Endothelial cell of umbilical vein (primary cell): Measurements from ENCODE around the gene KLHL35. TPM values are rescaled to one million over a fixed set of nuclear protein-coding genes. Genes with fewer than 3 reads are reported as not detected.

Experiments
- BruUV-seq: library from RNA; stranded (reverse); fragments of 400-500 nt; replicated peaks from 2 replicates; lab custom pipeline; 2021; lab: Mats Ljungman, UMichigan
- CTCF ChIA-PET: fragments of 300-600, 350-600 bp; sonication (Branson Sonifier 250); formaldehyde crosslinking; loops from one replicate; lab custom pipeline; 2021; ENCODE audit warnings: antibody characterized with exemption, inconsistent platforms; lab: Charles Lee
- POLR2A ChIA-PET: fragments of 300-600, 350-600 bp; sonication (Branson Sonifier 250); formaldehyde crosslinking; loops from one replicate; lab custom pipeline; 2021; ENCODE audit warnings: antibody characterized with exemption, inconsistent platforms; lab: Charles Lee
- DNase-seq: peaks from one replicate; pipeline ENCODE4 v3.0.0-alpha.2; 2011; ENCODE audit warnings: low read depth, low spot score
- FAIRE-seq: peaks from 2 replicates; lab custom pipeline; 2011; peaks lifted over from hg19 to GRCh38; lab: Jason Lieb, UNC
- H2AFZ ChIP-seq: 2 replicates; pipeline ENCODE4 v1.6.0; 2012; ENCODE audit warnings: low read depth, low read length, control low read depth, inconsistent platforms
- H3K27ac ChIP-seq: 2 replicates; pipeline ENCODE4 v1.5.1; 2011; ENCODE audit warnings: low read depth, mild to moderate bottlenecking, control low read depth, low read length, moderate library complexity; ENCODE audit not compliant: insufficient read depth
- H3K27me3 ChIP-seq, 2 experiments: 2 replicates each; pipeline versions ENCODE4 v1.6.0 to v1.6.1; 2011; ENCODE audit warnings: low read length in 2 of 2, mixed read lengths in 1 of 2; ENCODE audit not compliant: control insufficient read depth in 2 of 2, insufficient read depth in 2 of 2
- H3K36me3 ChIP-seq, 2 experiments: 2 replicates in 1 of 2; 3 replicates in 1 of 2; pipeline ENCODE4 v1.5.1; 2011; ENCODE audit warnings: low read length in 2 of 2, mild to moderate bottlenecking in 1 of 2, moderate library complexity in 1 of 2; ENCODE audit not compliant: control insufficient read depth in 2 of 2, insufficient read depth in 2 of 2; ENCODE audit errors: extremely low read depth in 1 of 2
- H3K4me1 ChIP-seq: 3 replicates; pipeline ENCODE4 v1.5.1; 2011; ENCODE audit warnings: mild to moderate bottlenecking, low read length; ENCODE audit not compliant: control insufficient read depth, insufficient read depth; ENCODE audit errors: extremely low read depth
- H3K4me2 ChIP-seq: 2 replicates; pipeline ENCODE4 v1.6.1; 2011; ENCODE audit warnings: low read length, control low read depth, mixed read lengths; ENCODE audit not compliant: insufficient read depth
- H3K4me3 ChIP-seq, 3 experiments: fragments of 200-600 bp in 1 of 3; sonication (generic), shearing (Covaris generic) in 1 of 3; replicated peaks in 1 of 3; 2 replicates each; pipeline ENCODE4 v1.5.1; 2011 to 2016; ENCODE audit warnings: control low read depth in 3 of 3, low read length in 3 of 3, mild to moderate bottlenecking in 2 of 3, inconsistent platforms in 1 of 3, low read depth in 1 of 3, moderate library complexity in 1 of 3; ENCODE audit not compliant: insufficient read depth in 1 of 3
- H3K79me2 ChIP-seq: 2 replicates; pipeline ENCODE4 v1.6.0; 2012; ENCODE audit warnings: low read length, inconsistent platforms; ENCODE audit not compliant: control insufficient read depth, insufficient read depth
- H3K9ac ChIP-seq: replicated peaks from 2 replicates; pipeline ENCODE3; 2011; ENCODE audit warnings: low read length, control low read depth; ENCODE audit not compliant: insufficient read depth; ENCODE audit errors: extremely low read depth
- H3K9me1 ChIP-seq: replicated peaks from 3 replicates; pipeline ENCODE4 v1.6.0; 2011; ENCODE audit warnings: mild to moderate bottlenecking, low read length; ENCODE audit not compliant: control insufficient read depth, insufficient read depth; ENCODE audit errors: extremely low read depth
- H3K9me3 ChIP-seq: replicated peaks from 2 replicates; pipeline ENCODE4 v1.5.1; 2012; ENCODE audit warnings: low read length, inconsistent platforms; ENCODE audit not compliant: control insufficient read depth, insufficient read depth
- H4K20me1 ChIP-seq: replicated peaks from 2 replicates; pipeline ENCODE3; 2011; ENCODE audit warnings: mild to moderate bottlenecking, low read length; ENCODE audit not compliant: control insufficient read depth, insufficient read depth; ENCODE audit errors: extremely low read depth
- CTCF ChIP-seq, 2 donors: IDR thresholded peaks; 1 replicate in 1 of 2; 2 replicates in 1 of 2; pipeline ENCODE4 v1.5.1; 2011; ENCODE audit warnings: low read length in 2 of 2, mild to moderate bottlenecking in 2 of 2, moderate library complexity in 2 of 2, control low read depth in 1 of 2, inconsistent platforms in 1 of 2, low read depth in 1 of 2; ENCODE audit not compliant: insufficient read depth in 1 of 2; ENCODE audit errors: extremely low read depth in 1 of 2
- EZH2 ChIP-seq: IDR thresholded peaks from 2 replicates; pipeline ENCODE4 v1.6.1; 2012; ENCODE audit warnings: borderline replicate concordance, low read depth, mild to moderate bottlenecking, moderate library complexity, low read length, inconsistent platforms; ENCODE audit not compliant: severe bottlenecking
- FOS ChIP-seq: IDR thresholded peaks from 2 replicates; pipeline ENCODE4 v1.6.1; 2011; ENCODE audit warnings: mild to moderate bottlenecking, low read length, moderate library complexity, borderline replicate concordance; ENCODE audit not compliant: insufficient read depth
- GATA2 ChIP-seq: IDR thresholded peaks from 2 replicates; pipeline ENCODE4 v1.7.0; 2011; ENCODE audit warnings: low read depth, mild to moderate bottlenecking, moderate library complexity, mixed read lengths, low read length; ENCODE audit not compliant: insufficient read length, insufficient read depth
- JUN ChIP-seq: IDR thresholded peaks from 2 replicates; pipeline ENCODE4 v1.6.1; 2011; ENCODE audit warnings: borderline replicate concordance, low read depth; ENCODE audit not compliant: insufficient read length, insufficient read depth
- MAX ChIP-seq: IDR thresholded peaks from 2 replicates; pipeline ENCODE4 v1.6.1; 2011; ENCODE audit not compliant: insufficient read depth, insufficient read length
- MYC ChIP-seq: IDR thresholded peaks from one replicate; pipeline ENCODE4 v1.6.1; 2011; ENCODE audit warnings: mild to moderate bottlenecking, low read depth, low read length
- POLR2A ChIP-seq: IDR thresholded peaks from 2 replicates; pipeline ENCODE4 v1.6.1; 2012; ENCODE audit warnings: low read depth, mild to moderate bottlenecking, control low read depth, low read length
- POLR2AphosphoS5 ChIP-seq: IDR thresholded peaks from 2 replicates; pipeline ENCODE4 v1.6.1; 2012; ENCODE audit warnings: low read depth, mild to moderate bottlenecking, control low read depth, low read length, moderate library complexity; ENCODE audit not compliant: insufficient read depth
- dilution Hi-C: fragments of 300-500 bp; cut with MboI; formaldehyde crosslinking; loops from one replicate; pipeline ENCODE4 v1.15.0; 2019; ENCODE audit warnings: low sequenced_read_pairs; ENCODE audit not compliant: extremely low pct_ligation_motif_present
- intact Hi-C: fragments of 100-400 bp; cut with micrococcal nuclease; formaldehyde crosslinking; loops from one replicate; pipeline ENCODE4 v1.10.0; 2022
- polyA plus RNA-seq, 4 experiments: library from polyadenylated mRNA; depleted of rRNA in 3 of 4; stranded (reverse) in 3 of 4; unstranded in 1 of 4; fragments of >200 nt; gene quantifications; 2 replicates each; pipeline versions ENCODE4 v1.2.1 to v1.2.3, GENCODE V29; 2011 to 2012; ENCODE audit warnings: missing spikeins in 1 of 4
- total RNA-seq: library from RNA; stranded (reverse); gene quantifications from 2 replicates; pipeline ENCODE4 v1.2.3, GENCODE V29; 2021

KLHL35 gene
- total and polyA plus RNA-seq, 2 donors (not counting 3 experiments of a cell fraction or from before 2014, with no cell fraction given) = 0.97 to 2.3 TPM

GRCh38 chr11:75421035-75421602, 11.9 kb downstream of the KLHL35 start:
- no TSS peak for BruUV-seq

More at GRCh38 chr11:75421035-75421602, 11.9 kb downstream of the KLHL35 start:
- CTCF ChIA-PET = no interaction called here
- H3K9ac ChIP-seq = no peak overlapping the region
- peaks cover 23% of the 10 kb centered on the region for H3K4me1 ChIP-seq
- FAIRE-seq (no peak), DNase-seq (no peak)
- TF ChIP-seq POLR2AphosphoS5 (no peak), MYC (no peak), FOS (no peak), POLR2A (no peak), CTCF (IDR thresholded peaks at IDR 0.05; ENCODE audit: extremely low read depth in 1 of 2, insufficient read depth in 1 of 2, low read depth in 1 of 2, low read length in 2 of 2) (no peak), JUN (no peak), EZH2 (no peak), GATA2 (no peak), MAX (no peak)
- no peaks in the 10 kb centered on the region for H4K20me1 ChIP-seq
- intact Hi-C loops = no loop called here
- peaks cover 0 to 6% of the 10 kb centered on the region in 2 experiments for H3K36me3 ChIP-seq
- no peaks in the 10 kb centered on the region for H3K79me2 ChIP-seq
- no peaks in the 10 kb centered on the region for H3K9me1 ChIP-seq
- no peaks in the 10 kb centered on the region for H3K9me3 ChIP-seq
- POLR2A ChIA-PET = no interaction called here
- H3K27ac ChIP-seq = no peak overlapping the region
- H3K27me3 ChIP-seq = no peaks in the 10 kb centered on the region
- H3K4me2 ChIP-seq = no peak overlapping the region
- H3K4me3 ChIP-seq = no peak overlapping the region
- H2AFZ ChIP-seq = no peak overlapping the region
- dilution Hi-C loops = no loop called here
